ENCODE measurements around the gene B3GNT9.

Gene B3GNT9

GRCh38 chr16:67150833-67151396, at the start of gene B3GNT9:
B3GNT9 (minus strand) TSS chr16:67150998; CDS start chr16:67150485, 513 bp downstream.
- DNase-seq = no peak

- DNase-seq = no peak
Observed at GRCh38 chr16:67200491-67200890, 49.7 kb upstream of the B3GNT9 start.

- no peak for DNase-seq
Observed at GRCh38 chr16:67199808-67200198, 49.0 kb upstream of the B3GNT9 start.

GRCh38 chr16:67199011-67199807, 48.4 kb upstream of the B3GNT9 start, which contains the start of gene ELMO3:
ELMO3 (plus strand) TSS chr16:67199131; CDS start chr16:67199327, 196 bp downstream.
- no peak for DNase-seq

- DNase-seq = no peak
Observed at GRCh38 chr16:67198238-67198734, 47.5 kb upstream of the B3GNT9 start.

- DNase-seq = no peak
Observed at GRCh38 chr16:67197704-67198103, 46.9 kb upstream of the B3GNT9 start.

GRCh38 chr16:67196881-67197280, 46.1 kb upstream of the B3GNT9 start:
- no peak for DNase-seq

- DNase-seq = no peak
Observed at GRCh38 chr16:67195676-67196075, 44.9 kb upstream of the B3GNT9 start.

GRCh38 chr16:67194260-67194659, 43.5 kb upstream of the B3GNT9 start:
- DNase-seq = no peak

GRCh38 chr16:67193536-67193935, 42.7 kb upstream of the B3GNT9 start:
- no peak for DNase-seq

GRCh38 chr16:67192781-67193361, 42.1 kb upstream of the B3GNT9 start:
- DNase-seq = no peak

- peak; percentile 85 to 86 for DNase-seq
Observed at GRCh38 chr16:67191995-67192681, 41.3 kb upstream of the B3GNT9 start, which contains the start of gene E2F4. E2F4 (plus strand) TSS chr16:67192155; CDS start chr16:67192228, 73 bp downstream.

- DNase-seq = no peak
Observed at GRCh38 chr16:67191411-67191994, 40.7 kb upstream of the B3GNT9 start.

GRCh38 chr16:67190448-67191399, 39.9 kb upstream of the B3GNT9 start:
- no peak for DNase-seq

- no peak for DNase-seq
Observed at GRCh38 chr16:67190041-67190440, 39.2 kb upstream of the B3GNT9 start, which contains the start of gene EXOC3L1. EXOC3L1 (minus strand) TSS chr16:67190136; CDS start chr16:67189676, 460 bp downstream.

GRCh38 chr16:67188798-67189197, 38.0 kb upstream of the B3GNT9 start:
- DNase-seq = no peak

GRCh38 chr16:67188323-67188722, 37.5 kb upstream of the B3GNT9 start:
- DNase-seq = no peak

- DNase-seq = no peak
Observed at GRCh38 chr16:67187175-67187890, 36.5 kb upstream of the B3GNT9 start.

- no peak for DNase-seq
Observed at GRCh38 chr16:67186550-67186950, 35.8 kb upstream of the B3GNT9 start.

- DNase-seq = no peak
Observed at GRCh38 chr16:67185651-67186134, 34.9 kb upstream of the B3GNT9 start.

Measured in stimulated activated CD4-positive, alpha-beta T cell treated with anti-CD3 and anti-CD28 coated beads, Interleukin-2, amount 100 ng/mL, for 48 hours (primary cell).